ENCODE measurements around the gene ADM2. TPM values are rescaled to one million over a fixed set of nuclear protein-coding genes. Genes with fewer than 3 reads are reported as not detected.

Gene ADM2
- total and polyA plus RNA-seq, 2 of the 13 experiments (the other 11 are each of a cell fraction or from before 2014, with no cell fraction given), result 1.2 to 3.0 TPM

GRCh38 chr22:50531962-50532674 lies 50.8 kb downstream of the ADM2 start (continued):
- TF ChIP-seq JUN (CRISPR knock-in tag; IDR thresholded peaks at IDR 0.05) (0 out of 2 replicates have a peak, but pooled peaks have one; percentile 54), ZNF276 (CRISPR knock-in tag; IDR thresholded peaks at IDR 0.05; ENCODE audit: low read depth) (no peak), TFAP4 (IDR thresholded peaks at IDR 0.05; ENCODE audit: borderline replicate concordance, low read depth) (no peak), HNRNPK (IDR thresholded peaks at IDR 0.05; ENCODE audit: low read depth, low read length, poor library complexity, severe bottlenecking) (peak; percentile 67), MTERF4 (CRISPR knock-in tag; IDR thresholded peaks at IDR 0.05) (peak; percentile 16; the same call in 1 of the 2 replicates), ZNF260 (CRISPR knock-in tag; IDR thresholded peaks at IDR 0.05; ENCODE audit: borderline replicate concordance, low read depth) (no peak), ZNF709 (CRISPR knock-in tag; IDR thresholded peaks at IDR 0.05) (no peak), ZZZ3 (CRISPR knock-in tag; IDR thresholded peaks at IDR 0.05; ENCODE audit: borderline replicate concordance) (no peak), JUND (CRISPR knock-in tag; IDR thresholded peaks at IDR 0.05) (no peak), ZNF274 (CRISPR knock-in tag; IDR thresholded peaks at IDR 0.05) (no peak), ZNF780A (CRISPR knock-in tag; IDR thresholded peaks at IDR 0.05) (no peak), CREB3 (CRISPR knock-in tag; IDR thresholded peaks at IDR 0.05) (no peak), ZNF207 (IDR thresholded peaks at IDR 0.05; ENCODE audit: borderline replicate concordance) (no peak), RNF219 (CRISPR knock-in tag; IDR thresholded peaks at IDR 0.05) (no peak), FLYWCH1 (CRISPR knock-in tag; IDR thresholded peaks at IDR 0.05) (no peak), BATF2 (CRISPR knock-in tag; IDR thresholded peaks at IDR 0.05) (no peak), PCBP2 (optimal IDR thresholded peaks at IDR 0.05; ENCODE audit: low read depth, low read length, poor library complexity, severe bottlenecking) (no peak), ZNF512B (CRISPR knock-in tag; IDR thresholded peaks at IDR 0.05; ENCODE audit: borderline replicate concordance) (no peak)

Data from HepG2 (cell line).